Vagina (tissue), 2 donors: Measurements from ENCODE around the gene RNF183. TPM values are rescaled to one million over a fixed set of nuclear protein-coding genes. Genes with fewer than 3 reads are reported as not detected.

ENCODE experiments used
- DNase-seq, 2 donors: peaks; one replicate each; pipeline ENCODE4 v3.0.0-alpha.2; 2017; ENCODE audit errors: extremely low spot score in 2 of 2
- H3K27ac ChIP-seq: fragments of 200-600 bp; sonication (generic); one replicate; pipeline ENCODE4 v1.5.1; 2019
- H3K27me3 ChIP-seq: fragments of 200-600 bp; sonication (generic); one replicate; pipeline ENCODE4 v1.5.1; 2019
- H3K36me3 ChIP-seq, 2 donors: fragments of 200-600 bp; sonication (generic); one replicate each; pipeline ENCODE4 v1.5.1; 2017 to 2019
- H3K4me1 ChIP-seq: fragments of 200-600 bp; sonication (generic); one replicate; pipeline ENCODE4 v1.5.1; 2019
- H3K4me3 ChIP-seq, 2 donors: fragments of 200-600 bp; sonication (generic); 1 replicate in 1 of 2; 2 replicates in 1 of 2; pipeline ENCODE4 v1.5.1; 2016 to 2019
- H3K9me3 ChIP-seq: fragments of 200-600 bp; sonication (generic); one replicate; pipeline ENCODE4 v1.5.1; 2019
- POLR2A ChIP-seq, 2 donors: fragments of 450-650 bp; IDR thresholded peaks; one replicate each; pipeline ENCODE4 v1.6.1; 2017; ENCODE audit warnings: antibody characterized with exemption in 2 of 2, mild to moderate bottlenecking in 2 of 2, moderate library complexity in 2 of 2
- POLR2AphosphoS5 ChIP-seq, 2 donors: sonication (generic); formaldehyde crosslinking; IDR thresholded peaks; one replicate each; pipeline ENCODE4 v1.9.0; 2017; ENCODE audit warnings: antibody characterized with exemption in 2 of 2, mild to moderate bottlenecking in 2 of 2, low read depth in 1 of 2; ENCODE audit not compliant: insufficient read depth in 1 of 2
- intact Hi-C: fragments of 100-400 bp; cut with DNase I; formaldehyde crosslinking; loops from one replicate; pipeline ENCODE4 v1.15.1; 2023
- total RNA-seq: library from RNA; depleted of rRNA; stranded (reverse); fragments of >200 nt; gene quantifications from one replicate; pipeline ENCODE4 v1.2.3, GENCODE V29; 2016
- TF ChIP-seq, protein P1 (sequence below), 3 experiments: fragments of 450-650 bp in 2 of 3; fragments of 200-600 bp in 1 of 3; sonication (generic) in 1 of 3; IDR thresholded peaks; one replicate each; pipeline ENCODE4 v1.5.1; 2017 to 2019; ENCODE audit warnings: antibody characterized with exemption in 3 of 3, mild to moderate bottlenecking in 2 of 3, moderate library complexity in 2 of 3

RNF183 gene
- total RNA-seq, 1 donor from 2014 or later: not detected

DNA sequence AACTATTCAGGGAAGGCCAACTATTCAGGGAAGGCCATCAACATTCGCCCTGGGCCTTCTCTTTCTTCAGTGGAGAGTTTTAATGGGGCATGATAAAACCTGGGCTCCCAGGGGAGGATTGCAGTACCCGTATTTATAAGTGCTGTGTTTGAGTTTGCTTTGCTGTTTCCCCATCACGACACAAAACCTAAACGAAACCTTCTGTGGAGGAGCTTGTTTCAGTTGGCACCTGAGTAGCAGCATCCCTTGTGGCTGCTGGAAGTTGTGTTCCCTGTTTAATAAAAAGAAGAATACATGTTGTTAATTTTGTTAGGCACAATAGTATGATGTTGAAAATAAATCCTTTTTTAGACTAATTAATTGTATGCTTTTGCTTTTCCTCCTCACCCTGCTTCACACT, 28.6 kb upstream of the RNF183 start:
- TF ChIP-seq POLR2A (IDR thresholded peaks at IDR 0.05) (no peak), POLR2AphosphoS5 (IDR thresholded peaks at IDR 0.05; ENCODE audit: insufficient read depth in 1 of 2, low read depth in 1 of 2) (no peak)
- TF ChIP-seq, protein P1, sequence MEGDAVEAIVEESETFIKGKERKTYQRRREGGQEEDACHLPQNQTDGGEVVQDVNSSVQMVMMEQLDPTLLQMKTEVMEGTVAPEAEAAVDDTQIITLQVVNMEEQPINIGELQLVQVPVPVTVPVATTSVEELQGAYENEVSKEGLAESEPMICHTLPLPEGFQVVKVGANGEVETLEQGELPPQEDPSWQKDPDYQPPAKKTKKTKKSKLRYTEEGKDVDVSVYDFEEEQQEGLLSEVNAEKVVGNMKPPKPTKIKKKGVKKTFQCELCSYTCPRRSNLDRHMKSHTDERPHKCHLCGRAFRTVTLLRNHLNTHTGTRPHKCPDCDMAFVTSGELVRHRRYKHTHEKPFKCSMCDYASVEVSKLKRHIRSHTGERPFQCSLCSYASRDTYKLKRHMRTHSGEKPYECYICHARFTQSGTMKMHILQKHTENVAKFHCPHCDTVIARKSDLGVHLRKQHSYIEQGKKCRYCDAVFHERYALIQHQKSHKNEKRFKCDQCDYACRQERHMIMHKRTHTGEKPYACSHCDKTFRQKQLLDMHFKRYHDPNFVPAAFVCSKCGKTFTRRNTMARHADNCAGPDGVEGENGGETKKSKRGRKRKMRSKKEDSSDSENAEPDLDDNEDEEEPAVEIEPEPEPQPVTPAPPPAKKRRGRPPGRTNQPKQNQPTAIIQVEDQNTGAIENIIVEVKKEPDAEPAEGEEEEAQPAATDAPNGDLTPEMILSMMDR (IDR thresholded peaks at IDR 0.05): no peak
- H3K36me3 ChIP-seq: no peaks in the 10 kb centered on the region
- no peak overlapping the region for H3K27ac ChIP-seq
- no peaks in the 10 kb centered on the region for H3K9me3 ChIP-seq
- no peak overlapping the region for H3K4me3 ChIP-seq
- H3K27me3 ChIP-seq: no peaks in the 10 kb centered on the region
- H3K4me1 ChIP-seq: no peaks in the 10 kb centered on the region
- no peak for DNase-seq
- intact Hi-C loops: no loop called here

DNA sequence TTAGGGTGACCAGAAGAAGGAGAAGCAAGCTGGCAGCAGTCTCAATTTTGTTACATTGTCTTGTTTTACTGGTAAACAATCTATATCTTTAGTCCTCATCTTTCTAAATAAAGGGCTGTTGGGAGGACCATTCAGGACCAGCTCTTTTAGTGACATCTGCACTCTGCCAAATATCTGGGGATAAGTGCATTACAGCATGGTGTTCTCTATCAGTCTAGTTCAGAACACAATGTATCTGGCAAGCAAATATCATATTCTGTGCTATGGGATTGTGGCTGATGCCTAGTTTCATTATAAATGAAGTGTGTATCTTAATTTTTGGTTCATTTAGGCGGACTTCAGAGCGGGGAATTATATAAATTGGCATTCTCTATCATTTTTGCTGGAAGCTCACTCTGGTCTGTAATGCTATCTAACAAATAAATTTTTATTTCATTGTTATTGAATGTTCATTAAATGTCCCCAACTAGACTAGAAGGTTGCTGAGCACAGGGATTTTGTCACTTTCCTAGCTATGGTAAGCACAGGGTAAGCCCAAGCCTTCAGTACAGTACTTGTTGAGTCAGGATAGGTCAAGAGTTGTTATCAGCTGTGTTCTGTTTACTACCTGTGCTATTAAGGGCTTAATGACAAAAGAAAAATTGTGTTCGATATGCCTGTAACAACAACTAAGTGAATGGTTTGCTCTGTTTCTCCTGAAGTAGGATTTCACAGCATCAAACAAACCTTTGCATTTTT, 25.0 kb upstream of the RNF183 start:
- no peak for DNase-seq
- H3K4me1 ChIP-seq: no peaks in the 10 kb centered on the region
- H3K4me3 ChIP-seq: no peak overlapping the region
- H3K27ac ChIP-seq: no peak overlapping the region
- TF ChIP-seq, protein P1 (IDR thresholded peaks at IDR 0.05): no peak
- no peak for TF ChIP-seq POLR2AphosphoS5 (IDR thresholded peaks at IDR 0.05; ENCODE audit: insufficient read depth in 1 of 2, low read depth in 1 of 2)
- no peak for TF ChIP-seq POLR2A (IDR thresholded peaks at IDR 0.05)
- no peaks in the 10 kb centered on the region for H3K27me3 ChIP-seq
- H3K9me3 ChIP-seq: no peaks in the 10 kb centered on the region
- intact Hi-C loops: no loop called here
- no peaks in the 10 kb centered on the region for H3K36me3 ChIP-seq

DNA sequence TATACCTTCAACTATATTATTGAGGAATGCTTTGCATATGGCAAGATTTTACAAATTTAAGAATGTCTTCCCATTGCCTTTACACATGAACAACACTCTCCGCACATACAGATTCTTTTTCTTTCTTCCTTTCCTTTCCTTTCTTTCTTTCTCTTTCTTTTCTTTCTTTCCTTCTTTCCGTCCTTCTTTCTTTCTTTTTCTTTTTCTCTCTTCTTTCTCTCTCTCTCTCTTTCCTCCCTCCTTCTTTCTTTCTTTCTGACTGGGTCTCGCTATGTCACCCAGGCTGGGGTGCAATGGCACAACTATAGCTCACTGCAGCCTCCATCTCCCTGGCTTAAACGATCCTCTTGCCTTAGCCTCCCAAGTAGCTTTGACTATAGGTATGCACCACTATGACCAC, 23.1 kb upstream of the RNF183 start:
- no peaks in the 10 kb centered on the region for H3K4me1 ChIP-seq
- no peak overlapping the region for H3K4me3 ChIP-seq
- intact Hi-C loops: no loop called here
- no peak overlapping the region for H3K27ac ChIP-seq
- H3K27me3 ChIP-seq: no peaks in the 10 kb centered on the region
- TF ChIP-seq POLR2AphosphoS5 (IDR thresholded peaks at IDR 0.05; ENCODE audit: insufficient read depth in 1 of 2, low read depth in 1 of 2) (no peak), POLR2A (IDR thresholded peaks at IDR 0.05) (no peak)
- TF ChIP-seq, protein P1 (IDR thresholded peaks at IDR 0.05): no peak
- peaks cover 0 to 2% of the 10 kb centered on the region in 2 donors for H3K36me3 ChIP-seq
- no peaks in the 10 kb centered on the region for H3K9me3 ChIP-seq
- no peak for DNase-seq

DNA sequence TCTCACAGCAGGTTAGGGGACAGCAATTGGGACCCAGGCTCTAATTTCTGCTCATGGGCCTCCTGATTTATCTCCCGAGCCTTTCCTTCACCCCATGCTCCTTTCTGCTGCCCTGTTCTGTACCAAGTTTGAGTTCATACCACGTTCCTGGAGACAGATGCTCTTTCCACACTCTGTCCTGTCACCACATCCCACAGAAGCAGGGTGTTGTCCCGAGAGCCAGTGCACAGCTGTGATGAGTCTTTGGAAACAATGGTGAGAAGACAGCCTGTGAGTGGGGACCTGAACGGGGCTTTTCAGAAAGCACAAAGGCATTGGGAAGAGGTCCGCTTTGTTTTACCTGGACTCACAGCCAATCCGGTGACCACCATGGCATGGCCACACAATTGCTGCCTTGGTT, 19.5 kb upstream of the RNF183 start:
- Histone ChIP-seq H3K27ac (no peak overlapping the region), H3K9me3 (no peaks in the 10 kb centered on the region), H3K4me3 (no peak overlapping the region), H3K36me3 (peaks cover 0 to 6% of the 10 kb centered on the region in 2 donors), H3K4me1 (no peaks in the 10 kb centered on the region), H3K27me3 (no peaks in the 10 kb centered on the region)
- intact Hi-C loops: no loop called here
- TF ChIP-seq POLR2A (IDR thresholded peaks at IDR 0.05): no peak
- TF ChIP-seq, protein P1 (IDR thresholded peaks at IDR 0.05): no peak
- no peak for TF ChIP-seq POLR2AphosphoS5 (IDR thresholded peaks at IDR 0.05; ENCODE audit: insufficient read depth in 1 of 2, low read depth in 1 of 2)
- no peak for DNase-seq

DNA sequence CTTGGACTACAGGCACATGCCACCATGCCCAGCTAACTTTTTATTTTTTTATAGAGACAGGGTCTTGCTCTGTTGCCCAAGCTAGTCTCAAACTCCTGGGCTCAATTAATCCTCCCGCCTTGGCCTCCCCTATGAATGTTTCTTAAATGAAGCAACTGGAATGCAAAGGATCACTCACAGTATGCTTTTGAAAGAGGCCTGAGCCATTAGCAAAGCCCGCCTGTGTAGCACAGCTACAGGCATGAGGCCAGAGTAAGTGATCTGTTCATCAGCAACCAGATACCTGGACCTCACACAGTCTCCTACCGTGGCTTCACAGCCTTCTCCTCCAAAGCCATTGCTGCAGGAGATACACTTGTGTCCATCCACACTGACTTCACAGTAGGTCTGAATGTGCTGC, 16.9 kb upstream of the RNF183 start:
- Histone ChIP-seq H3K4me3 (no peak overlapping the region), H3K9me3 (no peaks in the 10 kb centered on the region), H3K36me3 (peaks cover 0 to 6% of the 10 kb centered on the region in 2 donors), H3K4me1 (no peaks in the 10 kb centered on the region), H3K27me3 (no peaks in the 10 kb centered on the region), H3K27ac (no peak overlapping the region)
- DNase-seq: no peak
- TF ChIP-seq, protein P1 (IDR thresholded peaks at IDR 0.05): no peak
- TF ChIP-seq POLR2A (IDR thresholded peaks at IDR 0.05) (no peak), POLR2AphosphoS5 (IDR thresholded peaks at IDR 0.05; ENCODE audit: insufficient read depth in 1 of 2, low read depth in 1 of 2) (no peak)
- intact Hi-C loops: no loop called here
